ENCODE results near the gene TNS3.

TNS3 gene

DNA sequence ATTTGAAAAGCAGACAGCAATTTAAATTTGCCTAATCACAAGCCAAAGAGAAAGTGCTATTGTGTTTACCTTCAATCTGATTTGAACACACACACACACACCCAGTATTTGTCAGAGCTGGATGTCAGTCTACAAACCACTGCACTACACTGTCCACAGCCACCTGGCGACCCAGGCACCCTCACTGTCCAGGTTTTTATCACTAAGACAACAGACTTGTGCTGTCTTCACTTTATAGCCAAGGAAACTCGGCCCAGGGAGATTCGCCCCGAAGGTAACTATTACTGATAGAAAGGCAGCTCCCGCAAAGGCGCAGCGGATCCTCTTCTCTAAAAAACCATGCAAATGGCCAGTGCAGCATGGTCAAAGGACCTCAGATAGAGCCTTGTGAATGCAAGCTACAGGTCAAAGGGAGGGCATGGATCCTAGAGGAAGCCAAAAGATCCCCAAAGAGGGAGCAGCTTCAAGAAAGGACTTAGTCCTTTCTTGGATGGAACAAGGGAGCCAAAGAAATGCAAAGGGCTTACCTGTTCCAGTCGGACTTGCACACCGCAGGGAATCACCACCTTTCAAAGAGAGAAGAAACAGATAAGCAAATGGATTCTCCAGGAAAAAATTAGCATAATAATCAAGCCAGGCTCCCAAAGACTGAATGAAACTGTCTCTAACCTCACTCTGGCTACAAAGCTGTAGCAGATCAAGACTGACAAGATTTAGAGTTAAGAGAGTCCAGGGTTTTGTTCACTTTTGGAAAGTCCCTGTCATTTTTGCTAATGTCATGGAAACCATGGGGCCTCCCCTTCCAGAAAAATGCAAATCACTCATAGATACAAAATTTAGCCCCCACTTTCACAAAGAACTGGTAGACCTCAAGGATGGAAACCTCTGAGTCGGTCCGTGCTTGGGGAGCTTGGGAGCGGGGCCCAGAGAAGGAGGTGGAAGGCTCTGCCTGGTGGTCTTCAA lies 101.1 kb downstream of the TNS3 start:
- H3K36me3 ChIP-seq (ENCODE audit: insufficient read depth), result no peaks in the 10 kb centered on the region; the same call in 1 of the 2 replicates
- peaks cover 56% of the 10 kb centered on the region for H3K79me2 ChIP-seq (ENCODE audit: insufficient read depth, low read depth)
- peak overlapping the region; percentile 99 for H3K27ac ChIP-seq
- H3K27me3 ChIP-seq (ENCODE audit: insufficient read depth, low read depth), result no peaks in the 10 kb centered on the region
- H4K20me1 ChIP-seq (ENCODE audit: insufficient read depth), result peaks cover 31% of the 10 kb centered on the region; the same call in 1 of the 2 replicates
- peak overlapping the region; percentile 97 for H3K9ac ChIP-seq
- peaks cover 50% of the 10 kb centered on the region for H3K4me1 ChIP-seq (ENCODE audit: low read depth, poor library complexity, severe bottlenecking)
- TF ChIP-seq, protein P1, sequence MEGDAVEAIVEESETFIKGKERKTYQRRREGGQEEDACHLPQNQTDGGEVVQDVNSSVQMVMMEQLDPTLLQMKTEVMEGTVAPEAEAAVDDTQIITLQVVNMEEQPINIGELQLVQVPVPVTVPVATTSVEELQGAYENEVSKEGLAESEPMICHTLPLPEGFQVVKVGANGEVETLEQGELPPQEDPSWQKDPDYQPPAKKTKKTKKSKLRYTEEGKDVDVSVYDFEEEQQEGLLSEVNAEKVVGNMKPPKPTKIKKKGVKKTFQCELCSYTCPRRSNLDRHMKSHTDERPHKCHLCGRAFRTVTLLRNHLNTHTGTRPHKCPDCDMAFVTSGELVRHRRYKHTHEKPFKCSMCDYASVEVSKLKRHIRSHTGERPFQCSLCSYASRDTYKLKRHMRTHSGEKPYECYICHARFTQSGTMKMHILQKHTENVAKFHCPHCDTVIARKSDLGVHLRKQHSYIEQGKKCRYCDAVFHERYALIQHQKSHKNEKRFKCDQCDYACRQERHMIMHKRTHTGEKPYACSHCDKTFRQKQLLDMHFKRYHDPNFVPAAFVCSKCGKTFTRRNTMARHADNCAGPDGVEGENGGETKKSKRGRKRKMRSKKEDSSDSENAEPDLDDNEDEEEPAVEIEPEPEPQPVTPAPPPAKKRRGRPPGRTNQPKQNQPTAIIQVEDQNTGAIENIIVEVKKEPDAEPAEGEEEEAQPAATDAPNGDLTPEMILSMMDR (conservative IDR thresholded peaks at IDR 0.05; ENCODE audit: low read depth, low read length), result no peak
- no peak overlapping the region for H2AFZ ChIP-seq (ENCODE audit: low read depth)
- H3K4me2 ChIP-seq, result peak overlapping the region; percentile 91
- H3K4me3 ChIP-seq (IDR thresholded peaks at IDR 0.05; ENCODE audit: insufficient read depth, low read depth, low read length), result peak overlapping the region; percentile 27

DNA sequence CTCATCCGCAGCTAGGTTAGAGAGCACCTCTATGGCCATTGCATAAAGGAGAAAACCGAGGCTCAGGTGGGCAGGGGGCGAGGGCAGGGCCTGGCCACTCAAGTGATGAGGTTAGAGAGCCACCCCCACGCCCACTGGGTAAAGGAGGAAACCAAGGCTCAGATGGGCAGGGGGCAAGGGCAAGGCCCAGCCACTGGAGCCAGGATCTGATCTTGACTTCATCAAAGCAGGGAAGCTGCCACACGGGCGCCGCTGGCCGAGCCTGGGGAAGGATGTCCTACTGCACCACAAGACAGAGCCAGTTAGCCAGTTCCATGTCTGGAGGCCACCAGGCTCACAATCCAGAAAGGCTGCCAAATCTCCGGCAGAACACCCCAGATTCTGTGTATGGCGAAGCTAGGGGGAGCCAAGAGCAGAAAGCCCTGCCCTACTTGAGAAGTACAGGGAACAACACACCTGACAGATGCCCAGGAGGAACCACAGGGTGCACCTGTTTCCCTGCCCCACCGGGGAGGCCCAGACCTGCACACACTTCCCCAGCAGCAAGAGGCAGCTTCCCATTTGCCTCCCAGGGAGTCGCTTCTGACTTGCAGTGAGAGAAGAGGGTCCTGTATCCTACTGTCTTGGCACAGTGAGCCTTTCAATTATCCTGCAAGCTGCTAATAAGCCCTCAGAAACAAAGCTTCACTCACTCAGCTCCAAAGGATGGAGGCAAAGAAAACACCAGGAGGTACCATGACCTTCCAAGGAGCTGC lies 101.9 kb downstream of the TNS3 start:
- Histone ChIP-seq H3K36me3 (ENCODE audit: insufficient read depth) (no peaks in the 10 kb centered on the region; the same call in 1 of the 2 replicates), H3K79me2 (ENCODE audit: insufficient read depth, low read depth) (peaks cover 64% of the 10 kb centered on the region), H3K9ac (peak overlapping the region; percentile 97), H3K4me1 (ENCODE audit: low read depth, poor library complexity, severe bottlenecking) (peaks cover 53% of the 10 kb centered on the region), H3K4me2 (peak overlapping the region; percentile 91), H4K20me1 (ENCODE audit: insufficient read depth) (peaks cover 33% of the 10 kb centered on the region; the same call in 1 of the 2 replicates), H2AFZ (ENCODE audit: low read depth) (no peak overlapping the region), H3K27ac (peak overlapping the region; percentile 99), H3K27me3 (ENCODE audit: insufficient read depth, low read depth) (no peaks in the 10 kb centered on the region), H3K4me3 (IDR thresholded peaks at IDR 0.05; ENCODE audit: insufficient read depth, low read depth, low read length) (no peak overlapping the region)
- TF ChIP-seq, protein P1 (conservative IDR thresholded peaks at IDR 0.05; ENCODE audit: low read depth, low read length), result peak; percentile 25; the same call in 1 of the 2 replicates

DNA sequence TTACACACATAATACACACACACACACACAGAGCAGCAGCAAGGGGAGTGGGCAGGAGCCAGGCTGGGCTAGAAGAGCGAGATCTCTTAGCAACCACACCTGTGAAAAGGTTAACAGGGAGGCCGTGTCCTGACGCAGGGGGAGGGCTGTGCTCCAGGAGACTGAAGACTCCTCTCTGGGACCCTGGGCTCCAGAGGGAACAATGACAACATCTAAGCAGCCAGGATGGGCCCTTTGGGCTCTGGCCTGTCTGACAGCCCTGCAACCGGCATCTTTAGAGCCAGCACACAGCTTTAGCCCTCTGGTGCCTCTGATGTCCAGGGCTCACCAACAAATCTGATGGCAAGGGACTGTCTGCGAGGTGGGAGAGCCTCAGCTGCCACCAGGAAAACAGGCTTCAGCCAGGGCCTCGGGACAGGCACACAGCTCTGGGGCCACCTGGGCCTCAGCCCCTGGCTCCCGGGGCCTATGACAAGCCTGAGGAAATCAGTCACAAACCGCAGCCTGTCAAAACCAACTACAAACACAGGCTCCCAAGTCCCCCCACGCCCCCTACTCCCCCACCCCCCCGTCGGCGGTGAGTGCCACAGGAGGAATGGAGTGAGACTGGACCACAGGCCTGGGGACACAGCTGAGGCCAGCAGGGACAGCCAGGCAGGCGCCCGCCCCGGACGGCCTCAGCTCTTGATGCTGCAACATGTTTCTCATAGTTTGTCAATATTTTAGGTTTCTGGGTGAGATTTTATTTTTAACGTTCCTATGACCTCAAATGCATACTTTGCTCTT lies 102.8 kb downstream of the TNS3 start:
- peaks cover 57% of the 10 kb centered on the region for H3K4me1 ChIP-seq (ENCODE audit: low read depth, poor library complexity, severe bottlenecking)
- no peaks in the 10 kb centered on the region for H3K27me3 ChIP-seq (ENCODE audit: insufficient read depth, low read depth)
- H3K9ac ChIP-seq, result peak overlapping the region; percentile 97
- peak overlapping the region; percentile 94 for H3K4me2 ChIP-seq
- H3K79me2 ChIP-seq (ENCODE audit: insufficient read depth, low read depth), result peaks cover 73% of the 10 kb centered on the region
- H3K36me3 ChIP-seq (ENCODE audit: insufficient read depth), result peaks cover 4% of the 10 kb centered on the region; the same call in 1 of the 2 replicates
- peaks cover 41% of the 10 kb centered on the region; the same call in 1 of the 2 replicates for H4K20me1 ChIP-seq (ENCODE audit: insufficient read depth)
- peak overlapping the region; percentile 99 for H3K27ac ChIP-seq
- TF ChIP-seq, protein P1 (conservative IDR thresholded peaks at IDR 0.05; ENCODE audit: low read depth, low read length), result no peak
- H2AFZ ChIP-seq (ENCODE audit: low read depth), result no peak overlapping the region
- H3K4me3 ChIP-seq (IDR thresholded peaks at IDR 0.05; ENCODE audit: insufficient read depth, low read depth, low read length), result no peak overlapping the region

DNA sequence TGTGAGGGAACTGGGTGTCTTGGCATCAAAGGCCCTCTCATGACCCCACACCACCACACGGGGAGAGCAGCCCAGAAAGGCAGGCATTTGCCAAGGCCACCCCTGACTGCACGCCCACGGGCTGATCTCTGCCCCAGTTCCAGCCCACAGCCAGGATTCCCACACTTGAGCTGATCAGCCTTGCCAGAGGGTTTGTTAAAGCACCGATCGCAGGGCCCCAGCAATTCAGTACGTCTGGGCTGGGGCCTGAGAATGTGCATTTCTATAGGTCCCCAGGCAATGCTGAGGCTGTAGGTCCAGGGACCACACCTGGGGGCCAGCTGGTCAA lies 103.9 kb downstream of the TNS3 start:
- Histone ChIP-seq H3K9ac (peak overlapping the region; percentile 59; the same call in 1 of the 2 replicates), H3K4me3 (IDR thresholded peaks at IDR 0.05; ENCODE audit: insufficient read depth, low read depth, low read length) (no peak overlapping the region), H4K20me1 (ENCODE audit: insufficient read depth) (peaks cover 42% of the 10 kb centered on the region; the same call in 1 of the 2 replicates), H3K4me1 (ENCODE audit: low read depth, poor library complexity, severe bottlenecking) (peaks cover 57% of the 10 kb centered on the region), H3K27ac (peak overlapping the region; percentile 73; the same call in 1 of the 2 replicates), H3K4me2 (peak overlapping the region; percentile 94), H3K79me2 (ENCODE audit: insufficient read depth, low read depth) (peaks cover 85% of the 10 kb centered on the region), H3K27me3 (ENCODE audit: insufficient read depth, low read depth) (no peaks in the 10 kb centered on the region), H3K36me3 (ENCODE audit: insufficient read depth) (peaks cover 4% of the 10 kb centered on the region; the same call in 1 of the 2 replicates), H2AFZ (ENCODE audit: low read depth) (no peak overlapping the region)
- TF ChIP-seq, protein P1 (conservative IDR thresholded peaks at IDR 0.05; ENCODE audit: low read depth, low read length), result no peak

Measured in KMS-11 (cell line).